Measurements from ENCODE around the gene CRLF3. TPM values are rescaled to one million over a fixed set of nuclear protein-coding genes. Genes with fewer than 3 reads are reported as not detected.
"Not testable (repeated sequence)": the region's sequence is repeated elsewhere in the genome, so short reads cannot be mapped to it uniquely, and the experiment has no call there.

CRLF3 gene
- total and polyA plus RNA-seq, 5 donors from 2014 or later = 76.2 to 169 (median 116) TPM

DNA sequence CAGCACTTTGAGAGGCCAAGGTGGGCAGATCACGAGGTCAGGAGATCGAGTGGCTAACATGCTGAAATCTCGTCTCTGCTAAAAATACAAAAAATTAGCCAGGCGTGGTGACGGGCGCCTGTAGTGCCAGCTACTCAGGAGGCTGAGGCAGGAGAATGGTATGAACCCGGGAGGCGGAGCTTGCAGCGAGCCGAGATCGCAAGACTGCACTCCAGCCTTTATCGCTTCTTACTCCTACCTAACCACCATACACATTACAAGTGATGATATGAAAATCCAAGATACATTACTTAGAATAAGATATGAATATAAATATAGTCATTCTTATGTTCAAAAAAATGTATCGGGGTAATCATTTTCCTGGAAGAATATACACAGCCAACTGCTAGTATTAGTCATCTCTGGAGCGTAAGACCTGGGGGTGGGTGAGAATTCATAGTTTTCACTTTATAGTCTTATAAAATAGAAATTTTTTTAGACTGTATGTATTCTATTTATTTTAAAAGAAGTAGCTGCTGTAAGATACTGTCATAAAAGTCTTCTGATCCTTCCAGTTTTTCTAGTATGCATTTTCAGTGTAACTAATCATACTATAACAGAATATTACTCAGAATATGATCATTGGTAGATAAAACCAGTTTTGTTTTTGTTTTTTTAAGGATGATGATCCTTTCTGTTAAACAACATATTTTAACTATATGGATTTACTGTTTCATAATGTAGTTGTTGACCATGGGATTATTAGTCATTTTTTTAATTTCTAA is 56.7 kb downstream of the CRLF3 start:
- not testable (repeated sequence) for H3K27me3 Mint-ChIP-seq; ATAC-seq (ENCODE audit: low read depth in 2 of 2); DNase-seq; H3K27ac ChIP-seq (ENCODE audit: insufficient read depth, low read length, poor library complexity, severe bottlenecking); H3K4me3 ChIP-seq (ENCODE audit: low read depth, low read length); H3K4me3 Mint-ChIP-seq; H3K9me3 Mint-ChIP-seq; H3K9me3 ChIP-seq (ENCODE audit: control insufficient read depth in 2 of 2, low read length in 2 of 2); H3K4me1 Mint-ChIP-seq; H3K27ac Mint-ChIP-seq; H3K27me3 ChIP-seq (ENCODE audit: control insufficient read depth, insufficient read depth, low read length); H3K4me1 ChIP-seq (ENCODE audit: control insufficient read depth, insufficient read depth, low read length, poor library complexity, severe bottlenecking)
- peaks cover 19% of the 10 kb centered on the region for H3K36me3 ChIP-seq (ENCODE audit: control insufficient read depth, insufficient read depth, low read length)
- H3K36me3 Mint-ChIP-seq = peaks cover 15% of the 10 kb centered on the region

- H3K4me3 ChIP-seq (ENCODE audit: low read depth, low read length) = no peak overlapping the region
- H3K36me3 Mint-ChIP-seq = peaks cover 7% of the 10 kb centered on the region
- no peaks in the 10 kb centered on the region for H3K9me3 Mint-ChIP-seq
- no peaks in the 10 kb centered on the region for H3K9me3 ChIP-seq (ENCODE audit: control insufficient read depth in 2 of 2, low read length in 2 of 2)
- H3K27ac ChIP-seq (ENCODE audit: insufficient read depth, low read length, poor library complexity, severe bottlenecking) = no peak overlapping the region
- no peaks in the 10 kb centered on the region for H3K27me3 Mint-ChIP-seq
- peaks cover 9% of the 10 kb centered on the region for H3K36me3 ChIP-seq (ENCODE audit: control insufficient read depth, insufficient read depth, low read length)
- peaks cover 0 to 7% (median 4%) of the 10 kb centered on the region in 4 donors for H3K4me1 Mint-ChIP-seq
- no peak for ATAC-seq (ENCODE audit: low read depth in 2 of 2)
- DNase-seq = no peak
- H3K4me1 ChIP-seq (ENCODE audit: control insufficient read depth, insufficient read depth, low read length, poor library complexity, severe bottlenecking) = no peaks in the 10 kb centered on the region
- no peak overlapping the region for H3K4me3 Mint-ChIP-seq
- H3K27me3 ChIP-seq (ENCODE audit: control insufficient read depth, insufficient read depth, low read length) = no peaks in the 10 kb centered on the region
- peak overlapping the region in 1 of 3 donors; percentile 51 for H3K27ac Mint-ChIP-seq
Observed at GRCh38 chr17:30761060-30761459, 63.4 kb downstream of the CRLF3 start.

GRCh38 chr17:30753291-30753690 is 71.2 kb downstream of the CRLF3 start:
- H3K27ac Mint-ChIP-seq; H3K27me3 Mint-ChIP-seq; H3K4me3 Mint-ChIP-seq; DNase-seq; H3K9me3 ChIP-seq (ENCODE audit: control insufficient read depth in 2 of 2, low read length in 2 of 2); H3K4me1 ChIP-seq (ENCODE audit: control insufficient read depth, insufficient read depth, low read length, poor library complexity, severe bottlenecking); ATAC-seq (ENCODE audit: low read depth in 2 of 2); H3K27me3 ChIP-seq (ENCODE audit: control insufficient read depth, insufficient read depth, low read length); H3K9me3 Mint-ChIP-seq; H3K27ac ChIP-seq (ENCODE audit: insufficient read depth, low read length, poor library complexity, severe bottlenecking); H3K4me3 ChIP-seq (ENCODE audit: low read depth, low read length): not testable (repeated sequence)
- peaks cover 0 to 16% (median 6%) of the 10 kb centered on the region in 4 donors for H3K4me1 Mint-ChIP-seq
- H3K36me3 Mint-ChIP-seq = peaks cover 21% of the 10 kb centered on the region
- peaks cover 14% of the 10 kb centered on the region for H3K36me3 ChIP-seq (ENCODE audit: control insufficient read depth, insufficient read depth, low read length)

GRCh38 chr17:30750982-30751381 is 73.5 kb downstream of the CRLF3 start:
- not testable (repeated sequence) for H3K4me3 ChIP-seq (ENCODE audit: low read depth, low read length); H3K9me3 Mint-ChIP-seq; DNase-seq; H3K4me3 Mint-ChIP-seq; H3K27me3 ChIP-seq (ENCODE audit: control insufficient read depth, insufficient read depth, low read length); H3K27ac ChIP-seq (ENCODE audit: insufficient read depth, low read length, poor library complexity, severe bottlenecking); ATAC-seq (ENCODE audit: low read depth in 2 of 2); H3K27ac Mint-ChIP-seq; H3K27me3 Mint-ChIP-seq; H3K4me1 ChIP-seq (ENCODE audit: control insufficient read depth, insufficient read depth, low read length, poor library complexity, severe bottlenecking); H3K9me3 ChIP-seq (ENCODE audit: control insufficient read depth in 2 of 2, low read length in 2 of 2)
- H3K36me3 ChIP-seq (ENCODE audit: control insufficient read depth, insufficient read depth, low read length) = peaks cover 15% of the 10 kb centered on the region
- peaks cover 28% of the 10 kb centered on the region for H3K36me3 Mint-ChIP-seq
- peaks cover 2 to 12% (median 5%) of the 10 kb centered on the region in 4 donors for H3K4me1 Mint-ChIP-seq

- H3K9me3 Mint-ChIP-seq; H3K4me1 ChIP-seq (ENCODE audit: control insufficient read depth, insufficient read depth, low read length, poor library complexity, severe bottlenecking); H3K27me3 Mint-ChIP-seq; H3K4me3 ChIP-seq (ENCODE audit: low read depth, low read length); H3K27ac ChIP-seq (ENCODE audit: insufficient read depth, low read length, poor library complexity, severe bottlenecking); H3K4me1 Mint-ChIP-seq; DNase-seq; H3K27me3 ChIP-seq (ENCODE audit: control insufficient read depth, insufficient read depth, low read length); H3K27ac Mint-ChIP-seq; H3K4me3 Mint-ChIP-seq; ATAC-seq (ENCODE audit: low read depth in 2 of 2); H3K9me3 ChIP-seq (ENCODE audit: control insufficient read depth in 2 of 2, low read length in 2 of 2): not testable (repeated sequence)
- H3K36me3 ChIP-seq (ENCODE audit: control insufficient read depth, insufficient read depth, low read length) = peaks cover 10% of the 10 kb centered on the region
- peaks cover 15% of the 10 kb centered on the region for H3K36me3 Mint-ChIP-seq
Observed at GRCh38 chr17:30747621-30748020, 76.9 kb downstream of the CRLF3 start.

DNA sequence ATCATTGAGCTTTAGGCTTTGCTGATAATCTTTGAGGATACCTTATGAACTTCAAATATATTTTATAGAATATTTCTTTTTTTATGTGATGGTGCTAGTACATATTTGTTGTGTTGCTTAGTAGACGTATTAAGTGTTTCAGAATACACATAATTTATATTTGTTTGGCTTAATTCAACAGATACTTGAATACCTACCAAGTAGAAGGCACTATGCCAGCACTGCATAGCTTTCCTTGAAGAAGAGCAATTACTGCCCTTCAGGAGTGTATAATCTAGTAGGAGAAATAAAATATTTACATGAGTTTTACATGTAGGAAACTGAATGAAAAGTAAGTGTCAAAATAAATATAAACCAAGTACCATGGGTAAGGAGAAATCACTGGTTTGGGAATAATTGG is 81.8 kb downstream of the CRLF3 start:
- H3K36me3 ChIP-seq (ENCODE audit: control insufficient read depth, insufficient read depth, low read length); DNase-seq; H3K9me3 ChIP-seq (ENCODE audit: control insufficient read depth in 2 of 2, low read length in 2 of 2); H3K27me3 Mint-ChIP-seq; H3K4me3 ChIP-seq (ENCODE audit: low read depth, low read length); H3K9me3 Mint-ChIP-seq; H3K27me3 ChIP-seq (ENCODE audit: control insufficient read depth, insufficient read depth, low read length); H3K4me1 ChIP-seq (ENCODE audit: control insufficient read depth, insufficient read depth, low read length, poor library complexity, severe bottlenecking); H3K4me3 Mint-ChIP-seq; ATAC-seq (ENCODE audit: low read depth in 2 of 2); H3K27ac Mint-ChIP-seq: not testable (repeated sequence)
- peaks cover 10% of the 10 kb centered on the region for H3K36me3 Mint-ChIP-seq
- peaks cover 9 to 28% (median 19%) of the 10 kb centered on the region in 4 donors for H3K4me1 Mint-ChIP-seq
- peak overlapping the region; percentile 5 for H3K27ac ChIP-seq (ENCODE audit: insufficient read depth, low read length, poor library complexity, severe bottlenecking)

DNA sequence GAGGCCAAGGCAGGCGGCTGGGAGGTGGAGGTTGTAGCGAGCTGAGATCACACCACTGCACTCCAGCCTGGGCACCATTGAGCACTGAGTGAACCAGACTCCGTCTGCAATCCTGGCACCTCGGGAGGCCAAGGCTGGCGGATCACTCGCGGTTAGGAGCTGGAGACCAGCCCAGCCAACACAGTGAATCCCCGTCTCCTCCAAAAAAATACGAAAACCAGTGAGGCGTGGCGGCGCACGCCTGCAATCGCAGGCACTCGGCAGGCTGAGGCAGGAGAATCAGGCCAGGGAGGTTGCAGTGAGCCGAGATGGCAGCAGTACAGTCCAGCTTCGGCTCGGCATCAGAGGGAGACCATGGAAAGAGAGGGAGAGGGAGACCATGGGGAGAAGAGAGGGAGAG is 88.1 kb downstream of the CRLF3 start:
- not testable (repeated sequence) for H3K27ac Mint-ChIP-seq; H3K27ac ChIP-seq (ENCODE audit: insufficient read depth, low read length, poor library complexity, severe bottlenecking); DNase-seq; H3K36me3 Mint-ChIP-seq; H3K27me3 Mint-ChIP-seq; H3K27me3 ChIP-seq (ENCODE audit: control insufficient read depth, insufficient read depth, low read length); H3K4me3 Mint-ChIP-seq; H3K9me3 ChIP-seq (ENCODE audit: control insufficient read depth in 2 of 2, low read length in 2 of 2); H3K9me3 Mint-ChIP-seq; ATAC-seq (ENCODE audit: low read depth in 2 of 2); H3K4me3 ChIP-seq (ENCODE audit: low read depth, low read length); H3K36me3 ChIP-seq (ENCODE audit: control insufficient read depth, insufficient read depth, low read length); H3K4me1 ChIP-seq (ENCODE audit: control insufficient read depth, insufficient read depth, low read length, poor library complexity, severe bottlenecking)
- peaks cover 20 to 59% (median 39%) of the 10 kb centered on the region in 4 donors for H3K4me1 Mint-ChIP-seq

DNA sequence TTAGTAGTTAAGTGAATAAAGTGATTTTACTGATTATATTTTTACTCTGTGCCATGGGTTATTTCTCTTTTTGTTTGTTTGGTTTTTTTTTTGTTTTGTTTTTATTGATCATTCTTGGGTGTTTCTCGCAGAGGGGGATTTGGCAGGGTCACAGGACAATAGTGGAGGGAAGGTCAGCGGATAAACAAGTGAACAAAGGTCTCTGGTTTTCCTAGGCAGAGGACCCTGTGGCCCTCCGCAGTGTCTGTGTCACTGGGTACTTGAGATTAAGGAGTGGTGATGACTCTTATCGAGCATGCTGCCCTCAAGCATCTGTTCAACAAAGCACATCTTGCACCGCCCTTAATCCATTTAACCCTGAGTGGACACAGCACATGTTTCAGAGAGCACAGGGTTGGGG is 88.8 kb downstream of the CRLF3 start:
- peak overlapping the region in 2 of 4 donors; percentile 33 to 62 for H3K4me3 Mint-ChIP-seq
- ATAC-seq (ENCODE audit: low read depth in 2 of 2) = not testable (repeated sequence)
- H3K27ac Mint-ChIP-seq = peak overlapping the region in 2 of 3 donors; percentile 64 to 66

More for the DNA sequence above, 88.8 kb downstream of the CRLF3 start:
- not testable (repeated sequence) for H3K36me3 Mint-ChIP-seq; H3K9me3 Mint-ChIP-seq; H3K9me3 ChIP-seq (ENCODE audit: control insufficient read depth in 2 of 2, low read length in 2 of 2); H3K27me3 Mint-ChIP-seq; H3K36me3 ChIP-seq (ENCODE audit: control insufficient read depth, insufficient read depth, low read length); H3K4me1 ChIP-seq (ENCODE audit: control insufficient read depth, insufficient read depth, low read length, poor library complexity, severe bottlenecking); H3K27me3 ChIP-seq (ENCODE audit: control insufficient read depth, insufficient read depth, low read length); DNase-seq; H3K4me3 ChIP-seq (ENCODE audit: low read depth, low read length); H3K27ac ChIP-seq (ENCODE audit: insufficient read depth, low read length, poor library complexity, severe bottlenecking)
- H3K4me1 Mint-ChIP-seq = peaks cover 18 to 53% (median 32%) of the 10 kb centered on the region in 4 donors
